Raji (cell line): ENCODE measurements around the gene DNAJC25.

Experiments used
- POLR2A ChIP-seq: IDR thresholded peaks from 2 replicates; pipeline ENCODE4 v1.6.1; 2011; ENCODE audit warnings: low read depth, low read length, control low read depth; ENCODE audit not compliant: insufficient read depth

DNAJC25 gene

GRCh38 chr9:111646417-111646816 lies 15.3 kb downstream of the DNAJC25 start:
- TF ChIP-seq POLR2A = no peak

DNA sequence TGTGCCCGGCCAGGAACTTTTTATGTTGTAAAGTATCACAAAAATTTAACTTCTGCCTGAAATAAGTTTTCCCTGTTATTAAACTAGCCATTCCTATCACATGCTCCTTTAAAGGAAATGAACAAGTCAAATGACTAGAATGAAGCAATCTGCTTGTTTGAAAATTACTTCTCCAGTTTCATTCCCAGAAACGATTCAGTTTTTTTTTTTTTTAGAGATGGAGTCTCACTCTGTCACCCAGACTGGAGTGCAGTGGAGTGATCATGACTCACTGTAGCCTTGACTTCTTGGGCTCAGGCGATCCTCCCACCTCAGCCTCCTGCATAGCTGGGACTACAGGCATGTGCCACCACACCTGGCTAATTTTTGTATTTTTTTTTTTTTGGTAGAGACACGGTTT lies 16.9 kb downstream of the DNAJC25 start:
- no peak for TF ChIP-seq POLR2A

DNA sequence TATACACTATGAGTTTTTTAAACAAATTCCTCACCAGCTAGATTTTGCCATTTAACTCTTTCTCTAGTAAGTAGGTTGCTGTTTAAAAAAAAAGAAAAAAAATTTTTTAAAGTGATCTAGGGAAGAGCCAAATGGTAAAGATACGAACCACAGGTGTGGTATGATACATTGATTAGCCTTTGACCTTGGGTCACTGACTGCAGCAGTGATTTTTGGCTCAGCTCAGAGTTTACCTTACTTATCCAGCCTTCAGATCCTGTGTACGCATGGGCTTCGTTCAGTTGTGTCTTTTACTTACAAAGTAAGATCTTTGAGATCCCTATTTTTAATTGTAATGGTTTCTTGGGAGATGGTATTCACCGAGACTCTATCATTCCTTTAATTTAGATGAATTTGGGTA lies 17.9 kb downstream of the DNAJC25 start:
- TF ChIP-seq POLR2A = no peak

DNA sequence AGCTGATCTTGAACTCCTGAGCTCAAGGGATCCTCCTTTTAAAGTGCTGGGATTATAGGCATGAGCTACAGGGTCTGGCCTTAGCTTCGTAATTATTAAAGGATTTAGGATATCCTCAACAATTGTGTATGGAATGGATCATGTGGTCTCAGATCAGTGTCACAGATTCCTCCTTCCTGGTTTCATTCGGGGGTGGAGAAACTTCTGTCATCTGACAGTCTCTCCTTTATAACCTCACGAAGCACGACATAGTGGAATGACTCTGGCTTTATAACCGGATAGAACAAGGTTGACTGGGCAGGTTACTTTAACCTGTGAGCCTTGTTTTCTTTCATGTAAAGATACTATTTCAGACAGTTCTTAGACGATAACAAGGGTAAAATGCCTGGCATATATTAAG lies 25.9 kb downstream of the DNAJC25 start:
- no peak for TF ChIP-seq POLR2A

DNA sequence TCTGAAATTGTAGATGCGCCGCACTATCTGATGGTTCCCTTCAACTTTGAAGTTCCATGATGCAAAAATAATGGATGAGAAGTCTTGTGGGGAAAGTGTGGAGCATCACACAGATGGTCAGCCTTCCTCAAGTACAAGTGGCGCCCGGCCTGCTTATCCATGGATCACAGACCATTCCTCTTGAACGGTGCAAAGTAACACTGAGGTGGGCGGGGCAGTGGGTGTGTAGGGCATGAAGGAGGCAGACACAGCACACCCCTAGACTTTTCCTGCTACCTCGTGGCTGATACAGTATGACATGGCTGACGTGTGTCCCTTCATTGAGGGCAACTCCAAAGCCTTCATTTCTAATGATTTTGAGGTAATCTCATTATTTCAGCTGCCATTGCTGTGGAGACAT lies 27.8 kb downstream of the DNAJC25 start:
- TF ChIP-seq POLR2A = no peak

- TF ChIP-seq POLR2A = no peak
These were observed 28.6 kb downstream of the DNAJC25 start for GRCh38 chr9:111659691-111660090.

GRCh38 chr9:111661150-111661801 lies 30.1 kb downstream of the DNAJC25 start, which contains the start of gene GNG10:
GNG10 (plus strand) TSS chr9:111661605; CDS start chr9:111661635, 30 bp downstream.
- peak; percentile 53 for TF ChIP-seq POLR2A

DNA sequence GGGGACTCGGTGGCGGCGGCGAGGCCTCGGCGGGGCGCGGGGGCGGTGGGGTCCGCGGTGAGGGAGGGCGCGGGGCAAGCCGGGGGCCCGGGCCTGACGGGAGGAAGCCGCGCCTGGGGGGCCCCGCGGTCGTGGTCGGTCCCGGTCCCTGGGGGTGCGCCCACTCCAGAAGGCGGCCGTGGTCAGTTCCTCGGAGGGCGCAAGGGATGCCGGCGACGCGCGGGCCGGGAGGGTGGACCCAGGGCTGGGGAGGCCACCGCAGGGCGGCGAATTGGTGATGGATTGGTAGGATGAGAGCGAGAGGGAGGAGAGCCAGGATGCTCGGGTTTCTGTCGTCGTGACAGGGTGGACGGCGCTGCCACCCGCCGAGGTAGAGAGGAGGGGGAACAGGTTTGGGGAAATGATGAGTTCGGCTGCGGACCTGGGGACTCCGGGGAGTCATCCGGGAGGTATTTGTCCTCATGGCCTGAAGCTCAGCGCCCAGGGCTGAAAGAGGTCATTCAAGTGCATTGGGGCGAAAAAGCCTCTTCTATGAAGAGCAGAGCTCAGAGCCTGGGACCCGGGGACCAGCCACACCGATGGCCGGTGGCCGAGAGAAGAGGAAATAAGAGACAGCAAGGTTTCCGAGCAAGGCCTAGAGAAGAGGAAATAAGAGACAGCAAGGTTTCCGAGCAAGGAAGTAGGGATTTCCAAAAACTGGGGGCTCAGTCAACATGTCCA lies 30.8 kb downstream of the DNAJC25 start:
- TF ChIP-seq POLR2A = peak; percentile 20; the same call in 1 of the 2 replicates

DNA sequence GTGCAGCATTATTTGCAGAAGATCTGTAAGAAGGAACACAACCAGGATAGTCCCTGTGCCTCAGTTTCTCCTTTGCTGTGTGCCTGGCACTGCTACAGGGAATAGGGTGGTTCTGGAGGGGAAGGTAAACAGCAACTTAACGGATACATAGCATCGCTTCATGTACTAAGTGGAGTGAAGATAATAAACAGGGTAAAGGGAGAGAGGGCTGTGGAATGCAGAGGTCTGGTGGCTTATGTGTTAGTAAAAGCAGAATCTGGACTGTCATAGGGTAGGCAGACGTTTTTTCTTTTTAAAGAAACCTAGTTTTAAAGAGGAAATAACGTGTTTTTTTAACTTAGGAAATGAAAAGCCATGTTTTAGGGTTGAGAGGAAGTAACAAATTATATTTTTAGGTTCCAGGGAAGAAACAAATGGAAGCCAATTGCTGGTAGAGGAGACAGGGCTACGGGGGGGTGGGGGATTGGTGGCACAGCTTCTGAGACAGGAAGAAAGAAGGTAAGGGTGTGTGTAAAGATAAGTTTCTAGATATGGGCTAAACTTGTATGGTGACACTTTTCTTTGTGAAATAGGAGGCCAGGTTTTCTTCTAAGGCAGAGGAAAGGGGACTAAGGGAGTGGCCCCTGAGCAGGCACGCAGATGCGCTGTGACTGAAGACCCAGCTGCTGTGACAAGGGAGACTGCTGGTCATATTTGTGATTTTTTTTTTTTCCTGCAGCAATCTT lies 31.6 kb downstream of the DNAJC25 start:
- peak; percentile 1; the same call in 1 of the 2 replicates for TF ChIP-seq POLR2A

DNA sequence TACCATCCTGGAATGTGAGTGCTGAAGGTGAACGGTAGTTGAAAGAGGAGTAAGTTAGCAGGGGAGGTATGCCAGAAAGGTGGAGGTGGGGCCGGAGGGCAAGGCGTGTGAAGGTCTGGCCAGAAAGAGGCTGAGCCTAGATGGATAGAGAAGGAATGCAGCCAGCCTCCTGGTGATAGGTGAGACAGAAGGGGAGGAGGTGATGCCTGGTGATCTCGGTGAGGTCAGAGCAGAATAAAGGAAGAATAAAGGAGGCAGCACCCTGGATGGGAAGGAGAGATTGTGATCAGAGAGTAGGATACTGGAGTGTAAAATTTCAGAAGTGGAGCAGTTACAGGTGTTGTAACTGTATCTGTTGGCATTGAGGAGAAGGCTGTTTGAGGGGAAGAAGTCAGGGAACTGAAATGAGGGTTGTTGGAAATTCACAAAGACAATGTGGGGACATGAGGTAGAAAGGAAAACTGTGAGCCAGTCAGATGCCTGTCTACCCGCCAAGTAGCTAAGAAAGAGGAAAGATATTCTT lies 32.2 kb downstream of the DNAJC25 start:
- no peak for TF ChIP-seq POLR2A

DNA sequence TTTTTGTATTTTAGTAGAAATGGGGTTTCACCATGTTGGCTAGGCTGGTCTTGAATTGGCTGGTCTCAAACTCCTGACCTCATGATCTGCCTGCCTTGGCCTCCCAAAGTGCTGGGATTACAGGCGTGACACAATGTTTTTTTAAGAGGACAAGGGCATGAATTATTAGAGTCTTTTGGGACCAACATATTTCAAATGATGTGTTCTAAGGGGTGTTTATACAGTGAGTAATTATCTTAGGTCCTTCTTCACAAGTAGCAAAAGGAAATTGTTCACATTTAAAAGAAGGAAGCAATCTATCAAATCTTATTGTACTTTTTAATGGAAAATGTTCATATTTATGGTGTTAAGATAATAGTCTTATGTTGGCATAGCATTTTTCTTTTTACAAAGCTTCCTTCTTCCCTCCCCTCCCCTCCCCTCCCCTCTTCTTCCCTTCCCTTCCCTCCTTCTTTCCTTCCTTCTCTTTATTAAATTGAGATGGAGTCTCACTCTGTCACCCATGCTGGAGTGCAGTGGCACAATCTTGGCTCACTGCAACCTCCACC lies 37.0 kb downstream of the DNAJC25 start:
- TF ChIP-seq POLR2A = no peak

DNA sequence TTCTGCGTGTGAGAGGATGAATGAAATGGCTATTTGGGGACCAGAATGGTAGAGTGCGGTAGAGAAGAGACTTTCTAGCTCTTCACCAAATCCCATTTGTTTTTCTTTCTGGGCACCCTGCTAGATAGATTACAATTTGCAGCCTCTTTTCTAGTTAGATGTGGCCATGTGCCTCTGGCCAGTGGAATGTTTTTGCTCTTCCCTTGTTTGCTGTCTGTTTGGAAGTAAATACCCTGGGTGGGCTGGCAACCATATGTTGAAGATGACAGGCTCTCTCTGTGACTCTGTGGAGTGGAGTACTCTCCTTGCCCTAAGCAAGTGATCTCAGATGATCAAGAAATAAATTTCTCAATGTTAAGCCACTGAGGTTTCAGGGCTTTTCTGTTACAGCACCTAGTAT lies 43.2 kb downstream of the DNAJC25 start:
- no peak for TF ChIP-seq POLR2A

DNA sequence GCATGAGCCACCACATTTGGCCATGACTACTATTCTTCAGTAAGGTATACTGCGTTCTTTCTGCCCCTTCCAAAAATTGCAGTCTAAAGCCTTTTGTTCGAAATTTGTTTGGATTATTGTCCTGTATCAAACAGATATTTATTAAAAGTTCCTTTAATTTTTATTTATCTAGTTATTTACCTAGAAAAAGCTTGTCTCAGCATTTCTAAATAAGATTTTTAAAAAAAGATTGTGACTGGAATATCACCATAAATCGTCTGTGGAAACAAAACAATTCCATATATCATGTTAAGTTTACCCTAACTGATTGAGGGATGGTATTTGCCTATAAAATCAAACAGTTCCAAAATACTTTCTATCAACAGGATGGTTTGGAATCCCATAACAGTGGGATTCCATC lies 45.0 kb downstream of the DNAJC25 start:
- TF ChIP-seq POLR2A = no peak

DNA sequence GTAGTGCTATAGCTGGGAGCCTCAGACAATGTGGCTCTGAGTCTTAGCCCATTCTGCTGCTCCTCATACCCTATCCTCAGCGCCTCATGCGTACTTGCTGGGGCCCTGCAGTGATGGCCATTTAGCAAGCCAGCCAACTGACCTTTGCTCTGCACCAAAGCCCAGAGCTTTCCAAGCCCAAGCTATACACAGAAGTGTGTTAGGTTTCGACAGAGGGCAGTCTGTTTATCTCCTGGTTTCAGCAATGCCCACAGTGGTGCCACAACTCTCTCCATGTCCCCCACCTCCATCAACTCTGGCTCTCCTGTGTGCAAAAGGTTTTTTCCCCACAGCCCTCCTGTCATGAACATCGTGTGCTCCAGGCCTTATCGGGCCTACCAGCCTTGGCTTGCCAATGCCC lies 47.2 kb downstream of the DNAJC25 start:
- no peak for TF ChIP-seq POLR2A

- TF ChIP-seq POLR2A = no peak
These were observed 48.1 kb downstream of the DNAJC25 start for GRCh38 chr9:111679199-111679598.
